Measurements from ENCODE around the gene GPR4.

GPR4 gene

DNA sequence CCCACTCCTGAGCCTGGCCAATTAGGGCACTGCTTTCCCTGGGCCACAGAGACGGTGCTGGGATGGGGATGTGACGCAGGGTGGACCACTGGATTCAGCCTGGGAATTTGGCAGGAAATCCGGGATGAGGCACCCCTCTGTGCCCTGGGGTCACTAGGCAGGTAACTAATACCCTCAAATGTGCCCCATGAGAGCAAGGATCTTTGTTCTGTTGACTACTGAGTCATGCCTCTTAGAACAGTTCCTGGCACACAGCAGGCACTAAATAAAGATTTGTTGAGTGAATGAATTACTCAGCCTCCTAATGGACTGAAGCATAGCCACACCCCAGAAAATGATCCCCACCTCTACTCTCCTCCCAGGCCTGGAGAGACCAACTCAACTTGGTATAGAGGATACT lies 33.3 kb downstream of the GPR4 start:
- no peak for TF ChIP-seq FOXM1 (IDR thresholded peaks at IDR 0.05; ENCODE audit: borderline replicate concordance, low read depth)

DNA sequence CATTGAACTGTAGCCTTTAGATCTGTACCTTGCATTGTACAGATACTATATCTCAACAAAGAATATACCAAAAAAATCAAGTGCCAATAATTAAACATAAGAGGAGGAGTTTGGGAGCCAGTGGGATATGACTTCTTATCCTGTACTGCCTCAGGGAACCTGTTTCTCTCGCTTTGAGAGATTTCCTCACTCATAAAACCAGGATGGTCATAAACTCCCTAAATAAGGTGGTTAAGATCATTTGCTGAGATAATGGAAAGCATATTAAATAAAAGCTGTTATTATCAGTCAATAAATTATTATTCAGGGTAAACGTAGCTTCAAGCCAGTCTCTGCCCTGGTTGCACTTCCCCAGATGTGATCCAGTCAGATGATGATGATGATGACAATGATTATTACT lies 34.4 kb downstream of the GPR4 start:
- TF ChIP-seq, protein P1, sequence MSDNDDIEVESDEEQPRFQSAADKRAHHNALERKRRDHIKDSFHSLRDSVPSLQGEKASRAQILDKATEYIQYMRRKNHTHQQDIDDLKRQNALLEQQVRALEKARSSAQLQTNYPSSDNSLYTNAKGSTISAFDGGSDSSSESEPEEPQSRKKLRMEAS (IDR thresholded peaks at IDR 0.05) = no peak
- no peak for TF ChIP-seq TEAD4 (IDR thresholded peaks at IDR 0.05)

DNA sequence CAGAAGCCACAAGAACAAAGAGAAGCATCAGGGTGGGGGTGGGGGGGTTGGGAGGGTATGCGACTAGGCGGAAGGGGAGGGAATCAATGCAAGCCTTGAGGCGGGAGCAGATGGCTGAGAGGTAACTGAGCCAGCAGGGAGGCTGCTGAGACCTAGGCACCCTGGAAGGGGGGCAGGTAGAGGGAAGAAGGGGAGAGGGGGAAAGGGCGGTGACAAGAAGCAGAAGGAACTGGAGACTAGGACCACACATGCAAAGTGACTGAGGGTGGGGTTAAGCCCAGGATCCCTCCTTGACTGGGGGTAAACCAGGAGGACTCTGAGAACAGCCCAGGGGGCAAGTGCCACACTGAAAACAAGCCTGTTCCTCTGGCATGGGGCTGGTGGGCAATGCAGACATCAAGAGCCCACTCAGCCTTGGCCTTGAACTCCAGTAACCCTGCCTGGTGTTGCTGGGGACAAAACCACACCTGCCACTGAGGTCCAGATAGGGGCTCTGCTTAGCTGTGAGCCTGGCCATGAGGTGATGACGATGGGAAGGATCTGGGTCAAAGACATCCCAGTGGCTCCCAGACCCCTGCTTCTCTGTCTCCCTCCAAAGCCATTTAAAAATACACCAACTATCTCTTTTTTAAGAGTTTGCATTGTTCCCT lies 37.8 kb downstream of the GPR4 start:
- no peak for TF ChIP-seq CREB1 (IDR thresholded peaks at IDR 0.05; ENCODE audit: low read depth)
- TF ChIP-seq NFIC (IDR thresholded peaks at IDR 0.05) = no peak
- TF ChIP-seq EGR1 (IDR thresholded peaks at IDR 0.05) = no peak
- no peak for TF ChIP-seq TCF12 (IDR thresholded peaks at IDR 0.05; ENCODE audit: low read depth)
- TF ChIP-seq, protein P2, sequence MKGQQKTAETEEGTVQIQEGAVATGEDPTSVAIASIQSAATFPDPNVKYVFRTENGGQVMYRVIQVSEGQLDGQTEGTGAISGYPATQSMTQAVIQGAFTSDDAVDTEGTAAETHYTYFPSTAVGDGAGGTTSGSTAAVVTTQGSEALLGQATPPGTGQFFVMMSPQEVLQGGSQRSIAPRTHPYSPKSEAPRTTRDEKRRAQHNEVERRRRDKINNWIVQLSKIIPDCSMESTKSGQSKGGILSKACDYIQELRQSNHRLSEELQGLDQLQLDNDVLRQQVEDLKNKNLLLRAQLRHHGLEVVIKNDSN (IDR thresholded peaks at IDR 0.05) = no peak
- TF ChIP-seq TEAD4 (IDR thresholded peaks at IDR 0.05) = no peak
- TF ChIP-seq FOXM1 (IDR thresholded peaks at IDR 0.05; ENCODE audit: borderline replicate concordance, low read depth) = no peak
- no peak for TF ChIP-seq CEBPB (IDR thresholded peaks at IDR 0.05)
- TF ChIP-seq, protein P3, sequence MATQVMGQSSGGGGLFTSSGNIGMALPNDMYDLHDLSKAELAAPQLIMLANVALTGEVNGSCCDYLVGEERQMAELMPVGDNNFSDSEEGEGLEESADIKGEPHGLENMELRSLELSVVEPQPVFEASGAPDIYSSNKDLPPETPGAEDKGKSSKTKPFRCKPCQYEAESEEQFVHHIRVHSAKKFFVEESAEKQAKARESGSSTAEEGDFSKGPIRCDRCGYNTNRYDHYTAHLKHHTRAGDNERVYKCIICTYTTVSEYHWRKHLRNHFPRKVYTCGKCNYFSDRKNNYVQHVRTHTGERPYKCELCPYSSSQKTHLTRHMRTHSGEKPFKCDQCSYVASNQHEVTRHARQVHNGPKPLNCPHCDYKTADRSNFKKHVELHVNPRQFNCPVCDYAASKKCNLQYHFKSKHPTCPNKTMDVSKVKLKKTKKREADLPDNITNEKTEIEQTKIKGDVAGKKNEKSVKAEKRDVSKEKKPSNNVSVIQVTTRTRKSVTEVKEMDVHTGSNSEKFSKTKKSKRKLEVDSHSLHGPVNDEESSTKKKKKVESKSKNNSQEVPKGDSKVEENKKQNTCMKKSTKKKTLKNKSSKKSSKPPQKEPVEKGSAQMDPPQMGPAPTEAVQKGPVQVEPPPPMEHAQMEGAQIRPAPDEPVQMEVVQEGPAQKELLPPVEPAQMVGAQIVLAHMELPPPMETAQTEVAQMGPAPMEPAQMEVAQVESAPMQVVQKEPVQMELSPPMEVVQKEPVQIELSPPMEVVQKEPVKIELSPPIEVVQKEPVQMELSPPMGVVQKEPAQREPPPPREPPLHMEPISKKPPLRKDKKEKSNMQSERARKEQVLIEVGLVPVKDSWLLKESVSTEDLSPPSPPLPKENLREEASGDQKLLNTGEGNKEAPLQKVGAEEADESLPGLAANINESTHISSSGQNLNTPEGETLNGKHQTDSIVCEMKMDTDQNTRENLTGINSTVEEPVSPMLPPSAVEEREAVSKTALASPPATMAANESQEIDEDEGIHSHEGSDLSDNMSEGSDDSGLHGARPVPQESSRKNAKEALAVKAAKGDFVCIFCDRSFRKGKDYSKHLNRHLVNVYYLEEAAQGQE (IDR thresholded peaks at IDR 0.05; ENCODE audit: low read depth) = no peak
- TF ChIP-seq TAF1 (IDR thresholded peaks at IDR 0.05; ENCODE audit: low read depth) = no peak
- no peak for TF ChIP-seq RAD21 (IDR thresholded peaks at IDR 0.05; ENCODE audit: low read depth)
- TF ChIP-seq YY1 (IDR thresholded peaks at IDR 0.05; ENCODE audit: low read depth) = no peak
- TF ChIP-seq EP300 (IDR thresholded peaks at IDR 0.05; ENCODE audit: borderline replicate concordance) = no peak
- no peak for TF ChIP-seq ZBTB7A (IDR thresholded peaks at IDR 0.05; ENCODE audit: low read depth)
- TF ChIP-seq, protein P1 (IDR thresholded peaks at IDR 0.05) = no peak

DNA sequence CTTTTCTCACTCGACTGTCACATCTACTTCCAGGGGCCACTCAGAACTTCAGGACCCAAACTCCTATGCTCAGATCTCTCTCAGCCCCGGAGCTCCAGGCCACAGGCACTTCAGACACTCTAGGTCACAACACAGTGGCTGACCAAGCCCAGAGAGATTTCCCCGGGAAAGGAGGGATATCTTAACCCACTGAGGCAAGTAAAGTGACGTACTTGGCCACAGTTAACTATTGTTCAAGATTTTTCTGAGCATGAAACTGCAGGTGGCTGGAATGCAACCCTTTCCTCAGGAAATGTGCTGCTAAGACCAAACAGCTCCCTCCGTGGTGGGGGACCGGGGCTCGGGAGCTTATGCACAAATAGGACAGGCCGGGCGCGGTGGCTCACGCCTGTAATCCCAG lies 41.3 kb downstream of the GPR4 start:
- TF ChIP-seq CEBPB (IDR thresholded peaks at IDR 0.05) (no peak), CREB1 (IDR thresholded peaks at IDR 0.05; ENCODE audit: low read depth) (no peak), YY1 (IDR thresholded peaks at IDR 0.05; ENCODE audit: low read depth) (no peak), TEAD4 (IDR thresholded peaks at IDR 0.05) (no peak), EGR1 (IDR thresholded peaks at IDR 0.05) (no peak), FOXM1 (IDR thresholded peaks at IDR 0.05; ENCODE audit: borderline replicate concordance, low read depth) (no peak), TAF1 (IDR thresholded peaks at IDR 0.05; ENCODE audit: low read depth) (no peak), EP300 (IDR thresholded peaks at IDR 0.05; ENCODE audit: borderline replicate concordance) (no peak)
- TF ChIP-seq, protein P3 (IDR thresholded peaks at IDR 0.05; ENCODE audit: low read depth) = no peak
- TF ChIP-seq, protein P1 (IDR thresholded peaks at IDR 0.05) = no peak

DNA sequence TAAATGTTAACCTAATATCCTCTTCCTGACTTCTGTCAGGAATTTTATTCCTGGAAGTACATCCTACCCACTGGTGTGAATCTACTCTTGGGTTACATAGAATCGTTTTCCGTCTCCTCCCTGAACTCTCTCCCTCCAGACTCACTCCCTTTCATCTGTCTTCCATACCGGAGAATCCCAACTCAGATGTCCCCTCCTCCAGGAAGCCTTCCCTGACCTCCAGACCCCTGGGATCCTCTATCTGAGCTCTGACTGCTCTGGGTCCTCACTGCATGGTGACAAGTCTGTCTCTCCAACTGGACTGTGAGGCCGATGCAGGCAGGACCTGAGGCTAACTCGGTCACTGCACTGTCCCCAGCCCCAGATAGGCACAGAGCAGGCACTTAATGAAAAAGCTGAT lies 42.0 kb downstream of the GPR4 start:
- TF ChIP-seq CEBPB (IDR thresholded peaks at IDR 0.05) = no peak
- no peak for TF ChIP-seq RAD21 (IDR thresholded peaks at IDR 0.05; ENCODE audit: low read depth)
- TF ChIP-seq TEAD4 (IDR thresholded peaks at IDR 0.05) = no peak
- TF ChIP-seq, protein P3 (IDR thresholded peaks at IDR 0.05; ENCODE audit: low read depth) = no peak
- TF ChIP-seq EGR1 (IDR thresholded peaks at IDR 0.05) = no peak
- TF ChIP-seq, protein P1 (IDR thresholded peaks at IDR 0.05) = no peak
- TF ChIP-seq TAF1 (IDR thresholded peaks at IDR 0.05; ENCODE audit: low read depth) = no peak
- TF ChIP-seq ZBTB7A (IDR thresholded peaks at IDR 0.05; ENCODE audit: low read depth) = no peak
